ENCODE data around the gene ATOH7. TPM values are rescaled to one million over a fixed set of nuclear protein-coding genes. Genes with fewer than 3 reads are reported as not detected.

Gene ATOH7
- polyA plus RNA-seq, 1 donor from 2014 or later: 2.5 TPM

GRCh38 chr10:68231106-68231816, 652 bp downstream of the ATOH7 start:
- Histone ChIP-seq H3K79me2 (replicated peaks; ENCODE audit: insufficient read depth, low read length) (no peaks in the 10 kb centered on the region), H3K9me2 (ENCODE audit: insufficient read depth, low read length) (no peaks in the 10 kb centered on the region), H3F3A (ENCODE audit: insufficient read depth, low read length, poor library complexity, severe bottlenecking) (peaks cover 4% of the 10 kb centered on the region), H3K9ac (ENCODE audit: low read length) (peak overlapping the region; percentile 76), H4K20me1 (ENCODE audit: insufficient read depth) (no peaks in the 10 kb centered on the region), H3K4me2 (ENCODE audit: low read length) (peak overlapping the region; percentile 81), H3K9me3 (ENCODE audit: low read length) (no peaks in the 10 kb centered on the region), H2AFZ (ENCODE audit: low read depth, low read length) (peak overlapping the region; percentile 68), H3K27ac (ENCODE audit: low read length) (peak overlapping the region; percentile 21), H3K36me3 (ENCODE audit: insufficient read depth, low read length) (no peaks in the 10 kb centered on the region), H3K27me3 (ENCODE audit: insufficient read depth, low read depth, low read length) (no peaks in the 10 kb centered on the region), H3K4me3 (ENCODE audit: low read length) (peak overlapping the region; percentile 81)
- no peak for TF ChIP-seq EZH2 (IDR thresholded peaks at IDR 0.05; ENCODE audit: borderline replicate concordance, insufficient read depth, low read length, poor library complexity, severe bottlenecking)
- peak; percentile 59 for TF ChIP-seq POLR2AphosphoS5 (IDR thresholded peaks at IDR 0.05)
- TF ChIP-seq SMC3 (conservative IDR thresholded peaks at IDR 0.05; ENCODE audit: poor library complexity): peak; percentile 34
- TF ChIP-seq TAF1 (IDR thresholded peaks at IDR 0.05; ENCODE audit: low read depth): peak; percentile 18
- TF ChIP-seq MXI1 (conservative IDR thresholded peaks at IDR 0.05; ENCODE audit: poor library complexity, severe bottlenecking): peak; percentile 77
- TF ChIP-seq, protein P1, sequence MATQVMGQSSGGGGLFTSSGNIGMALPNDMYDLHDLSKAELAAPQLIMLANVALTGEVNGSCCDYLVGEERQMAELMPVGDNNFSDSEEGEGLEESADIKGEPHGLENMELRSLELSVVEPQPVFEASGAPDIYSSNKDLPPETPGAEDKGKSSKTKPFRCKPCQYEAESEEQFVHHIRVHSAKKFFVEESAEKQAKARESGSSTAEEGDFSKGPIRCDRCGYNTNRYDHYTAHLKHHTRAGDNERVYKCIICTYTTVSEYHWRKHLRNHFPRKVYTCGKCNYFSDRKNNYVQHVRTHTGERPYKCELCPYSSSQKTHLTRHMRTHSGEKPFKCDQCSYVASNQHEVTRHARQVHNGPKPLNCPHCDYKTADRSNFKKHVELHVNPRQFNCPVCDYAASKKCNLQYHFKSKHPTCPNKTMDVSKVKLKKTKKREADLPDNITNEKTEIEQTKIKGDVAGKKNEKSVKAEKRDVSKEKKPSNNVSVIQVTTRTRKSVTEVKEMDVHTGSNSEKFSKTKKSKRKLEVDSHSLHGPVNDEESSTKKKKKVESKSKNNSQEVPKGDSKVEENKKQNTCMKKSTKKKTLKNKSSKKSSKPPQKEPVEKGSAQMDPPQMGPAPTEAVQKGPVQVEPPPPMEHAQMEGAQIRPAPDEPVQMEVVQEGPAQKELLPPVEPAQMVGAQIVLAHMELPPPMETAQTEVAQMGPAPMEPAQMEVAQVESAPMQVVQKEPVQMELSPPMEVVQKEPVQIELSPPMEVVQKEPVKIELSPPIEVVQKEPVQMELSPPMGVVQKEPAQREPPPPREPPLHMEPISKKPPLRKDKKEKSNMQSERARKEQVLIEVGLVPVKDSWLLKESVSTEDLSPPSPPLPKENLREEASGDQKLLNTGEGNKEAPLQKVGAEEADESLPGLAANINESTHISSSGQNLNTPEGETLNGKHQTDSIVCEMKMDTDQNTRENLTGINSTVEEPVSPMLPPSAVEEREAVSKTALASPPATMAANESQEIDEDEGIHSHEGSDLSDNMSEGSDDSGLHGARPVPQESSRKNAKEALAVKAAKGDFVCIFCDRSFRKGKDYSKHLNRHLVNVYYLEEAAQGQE (IDR thresholded peaks at IDR 0.05; ENCODE audit: borderline replicate concordance): no peak
- peak; percentile 71 for TF ChIP-seq CTCF (IDR thresholded peaks at IDR 0.05; ENCODE audit: poor library complexity, severe bottlenecking)
- peak; percentile 33 for TF ChIP-seq RAD21 (conservative IDR thresholded peaks at IDR 0.05)
- TF ChIP-seq EP300 (conservative IDR thresholded peaks at IDR 0.05; ENCODE audit: poor library complexity, severe bottlenecking): peak; percentile 25

GRCh38 chr10:68230268-68230667, 1.6 kb downstream of the ATOH7 start:
- H4K20me1 ChIP-seq (ENCODE audit: insufficient read depth): no peaks in the 10 kb centered on the region
- no peak for TF ChIP-seq CTCF (IDR thresholded peaks at IDR 0.05; ENCODE audit: poor library complexity, severe bottlenecking)
- TF ChIP-seq TAF1 (IDR thresholded peaks at IDR 0.05; ENCODE audit: low read depth): no peak
- no peak for TF ChIP-seq SMC3 (conservative IDR thresholded peaks at IDR 0.05; ENCODE audit: poor library complexity)
- no peak for TF ChIP-seq POLR2AphosphoS5 (IDR thresholded peaks at IDR 0.05)
- TF ChIP-seq EP300 (conservative IDR thresholded peaks at IDR 0.05; ENCODE audit: poor library complexity, severe bottlenecking): no peak
- TF ChIP-seq EZH2 (IDR thresholded peaks at IDR 0.05; ENCODE audit: borderline replicate concordance, insufficient read depth, low read length, poor library complexity, severe bottlenecking): no peak
- TF ChIP-seq RAD21 (conservative IDR thresholded peaks at IDR 0.05): no peak
- TF ChIP-seq, protein P1 (IDR thresholded peaks at IDR 0.05; ENCODE audit: borderline replicate concordance): no peak
- no peak for TF ChIP-seq MXI1 (conservative IDR thresholded peaks at IDR 0.05; ENCODE audit: poor library complexity, severe bottlenecking)
- no peak overlapping the region for H3K4me2 ChIP-seq (ENCODE audit: low read length)
- no peaks in the 10 kb centered on the region for H3K36me3 ChIP-seq (ENCODE audit: insufficient read depth, low read length)
- no peaks in the 10 kb centered on the region for H3K79me2 ChIP-seq (replicated peaks; ENCODE audit: insufficient read depth, low read length)
- H3F3A ChIP-seq (ENCODE audit: insufficient read depth, low read length, poor library complexity, severe bottlenecking): peaks cover 4% of the 10 kb centered on the region
- no peak overlapping the region for H3K9ac ChIP-seq (ENCODE audit: low read length)
- H3K9me2 ChIP-seq (ENCODE audit: insufficient read depth, low read length): no peaks in the 10 kb centered on the region
- H3K27ac ChIP-seq (ENCODE audit: low read length): no peak overlapping the region
- H3K4me3 ChIP-seq (ENCODE audit: low read length): peak overlapping the region; percentile 81
- H3K9me3 ChIP-seq (ENCODE audit: low read length): no peaks in the 10 kb centered on the region
- H2AFZ ChIP-seq (ENCODE audit: low read depth, low read length): no peak overlapping the region
- no peaks in the 10 kb centered on the region for H3K27me3 ChIP-seq (ENCODE audit: insufficient read depth, low read depth, low read length)
